HL-60/S4 treated with retinoic acid at 250 ng/mL for 4 days and 3 days (cell line): ENCODE measurements around the gene NAALADL2.

Experiments used
- in situ Hi-C: fragments of 300-500 bp; cut with MboI; formaldehyde crosslinking; loops from 2 replicates; pipeline ENCODE4 v1.7.0; 2022; ENCODE audit warnings: low sequenced_read_pairs

The NAALADL2 gene

DNA sequence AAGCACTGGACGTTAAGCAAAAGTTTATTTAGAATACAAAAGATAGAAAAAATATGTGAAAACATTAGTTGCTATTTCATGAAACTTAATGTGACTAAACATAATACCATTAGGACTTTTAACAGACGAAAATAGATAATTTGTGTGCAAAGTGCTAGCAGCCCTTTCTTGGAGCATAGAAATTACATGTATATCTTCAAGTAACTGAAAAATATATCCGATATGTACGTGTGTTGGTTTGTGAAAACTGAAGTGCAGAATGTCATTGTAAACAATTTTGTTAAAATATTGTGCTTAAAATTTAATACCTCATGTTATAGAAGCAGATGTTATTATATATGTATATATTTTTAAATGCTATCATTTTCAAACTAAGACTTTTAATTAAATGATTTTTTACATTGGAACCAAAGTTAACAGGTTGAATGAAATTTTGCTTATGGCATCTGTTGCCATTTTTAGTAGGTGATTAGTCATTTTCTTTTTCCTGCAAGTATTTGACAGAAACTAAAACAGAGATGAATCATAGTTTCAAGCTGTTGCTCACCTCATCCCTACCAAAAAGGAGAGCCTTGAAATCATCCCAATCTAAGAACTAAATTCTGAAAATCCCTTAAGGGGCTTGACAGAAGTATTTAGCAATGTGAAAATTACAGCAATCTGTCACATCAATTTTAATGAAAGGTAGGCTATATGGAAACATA, 334.8 kb downstream of the NAALADL2 start:
- in situ Hi-C loops = no loop called here

DNA sequence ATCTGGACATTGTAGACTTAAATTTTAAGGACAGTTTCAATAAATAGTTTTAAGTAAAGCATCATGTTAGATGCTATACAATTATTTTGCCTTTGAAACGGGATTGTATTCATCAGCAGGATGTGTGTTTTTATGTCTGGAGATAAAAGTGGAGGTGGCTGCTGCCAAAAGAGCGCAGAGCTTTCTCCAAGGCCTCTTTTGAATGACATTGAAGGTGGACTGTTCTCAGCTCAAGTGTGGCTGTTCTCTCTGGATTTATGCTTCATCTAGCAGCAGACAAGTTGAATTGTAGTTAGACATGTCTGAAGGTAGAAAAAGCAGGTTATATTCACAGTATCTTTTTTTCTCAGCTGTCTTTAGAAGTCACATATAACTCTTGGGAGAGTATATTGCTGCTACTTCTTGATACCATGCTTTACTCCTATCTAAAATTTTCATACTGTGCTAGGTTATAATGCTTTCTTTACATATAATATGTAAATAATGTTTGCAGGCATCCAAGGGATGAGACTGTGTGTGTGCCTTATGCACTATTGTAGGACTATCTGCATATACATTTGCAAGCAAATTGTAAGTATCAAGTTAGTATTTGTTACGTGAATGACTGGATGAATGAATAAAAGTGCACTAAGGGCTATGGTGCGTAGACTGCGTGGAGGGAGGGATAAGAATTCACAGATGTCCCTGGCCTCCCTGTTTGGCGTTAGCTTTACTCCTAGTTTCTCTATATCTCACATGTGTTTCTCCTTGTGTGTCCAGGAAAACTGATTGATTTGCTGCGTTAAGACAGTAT, 340.1 kb downstream of the NAALADL2 start:
- in situ Hi-C loops = no loop called here

DNA sequence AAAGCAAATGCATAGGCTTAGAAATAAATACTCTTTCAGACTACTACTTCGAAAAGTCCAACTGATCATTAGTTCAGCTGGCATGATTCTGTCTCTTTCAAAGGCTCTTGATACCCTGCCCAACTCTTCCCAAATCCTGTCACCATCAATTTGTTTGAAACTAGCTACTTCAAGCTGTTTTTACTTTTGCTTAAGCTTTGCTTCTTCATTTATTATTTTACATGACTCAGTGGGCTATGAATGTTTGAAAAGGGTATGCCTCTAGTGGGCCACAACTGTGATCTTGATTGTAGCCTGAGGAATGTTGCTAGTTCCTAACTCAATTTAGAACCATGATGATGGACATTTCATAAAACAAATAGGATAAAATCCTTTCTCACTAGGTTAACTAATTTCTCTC, 340.8 kb downstream of the NAALADL2 start:
- in situ Hi-C loops = no loop called here

DNA sequence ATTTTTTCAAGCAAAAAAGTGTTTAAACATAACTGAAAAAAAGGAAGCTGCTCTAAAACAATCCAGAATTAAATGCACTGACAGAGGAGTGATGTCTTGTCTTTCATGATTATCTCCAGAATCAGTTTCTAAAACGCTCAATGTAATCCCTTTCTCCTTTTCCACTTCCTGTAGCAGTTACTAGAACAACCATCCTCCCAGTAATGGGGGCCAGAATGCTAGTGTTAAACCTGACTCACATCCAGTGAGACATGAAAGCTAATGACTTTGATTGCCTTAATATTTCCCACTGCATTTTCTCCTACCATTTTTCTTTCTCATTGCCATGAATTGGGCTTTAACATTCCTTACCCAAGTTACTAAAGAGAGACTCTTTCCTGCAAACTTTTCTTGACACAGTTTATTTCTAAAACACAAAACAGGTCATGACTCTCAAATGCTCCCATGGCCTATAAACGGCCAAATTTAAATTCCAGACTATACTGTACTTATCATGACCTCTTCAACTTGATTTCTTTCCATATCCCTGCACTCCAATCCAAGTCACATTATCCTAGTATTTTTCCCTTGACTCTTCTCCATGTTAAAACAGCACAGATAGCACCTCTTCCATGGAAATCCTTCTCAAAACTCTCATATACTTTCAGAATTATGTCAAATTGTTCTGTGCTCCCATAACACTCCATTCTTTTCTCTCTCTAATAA, 341.4 kb downstream of the NAALADL2 start:
- in situ Hi-C loops = no loop called here

DNA sequence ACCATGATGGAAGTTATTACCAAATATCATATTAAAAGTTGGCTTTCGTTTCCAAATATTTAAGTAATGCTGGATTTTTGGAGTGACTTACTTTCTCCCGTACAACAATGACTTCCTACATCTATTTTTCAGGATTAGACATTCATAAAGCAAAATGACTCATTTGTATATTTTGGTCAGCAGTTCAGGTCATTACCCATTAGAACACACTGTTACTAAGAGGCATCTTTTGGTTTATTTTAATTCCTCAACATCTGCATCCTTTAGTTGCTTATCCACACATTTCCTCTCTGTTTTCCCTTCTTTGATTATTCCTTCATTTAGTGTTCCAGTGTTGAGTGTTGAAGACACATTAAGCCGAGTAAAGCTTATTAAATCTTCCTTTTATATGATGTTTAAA, 348.2 kb downstream of the NAALADL2 start:
- in situ Hi-C loops = no loop called here

DNA sequence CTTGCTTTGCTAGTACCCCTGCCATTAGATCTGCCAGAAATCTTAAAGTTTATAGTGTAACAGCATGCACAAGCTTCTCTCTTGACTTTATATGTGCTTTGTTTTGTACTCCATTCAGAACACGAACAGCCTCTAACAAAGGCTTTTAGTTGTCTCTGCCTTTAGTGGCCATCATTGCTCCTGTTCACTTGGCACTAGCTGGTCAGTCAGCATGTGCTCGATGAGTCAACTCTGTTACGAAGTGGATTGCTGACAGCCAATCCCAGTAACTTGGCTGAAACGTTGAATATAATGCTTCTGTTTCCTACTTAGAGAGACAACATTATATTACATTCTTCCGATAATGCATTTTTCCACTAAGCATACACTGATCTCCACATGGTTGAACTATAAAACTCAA, 349.2 kb downstream of the NAALADL2 start:
- in situ Hi-C loops = no loop called here

DNA sequence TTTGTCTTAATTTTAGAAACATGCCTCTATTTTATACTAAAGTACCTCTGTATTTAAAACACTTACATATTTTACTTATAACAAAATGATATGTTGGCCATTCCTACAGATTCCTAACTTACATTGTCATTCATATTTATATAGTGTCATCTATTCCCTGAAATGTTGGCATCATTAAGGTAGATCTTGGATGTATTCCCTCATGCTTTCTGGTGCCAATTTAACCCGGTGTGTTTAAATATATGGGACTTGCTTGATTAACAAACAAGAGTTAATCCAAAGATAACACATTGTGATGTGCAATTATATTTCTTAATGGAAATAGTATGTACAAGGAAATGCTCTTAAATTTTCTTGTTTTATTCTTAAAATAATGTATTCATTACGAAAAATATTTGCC, 352.3 kb downstream of the NAALADL2 start:
- in situ Hi-C loops = no loop called here

DNA sequence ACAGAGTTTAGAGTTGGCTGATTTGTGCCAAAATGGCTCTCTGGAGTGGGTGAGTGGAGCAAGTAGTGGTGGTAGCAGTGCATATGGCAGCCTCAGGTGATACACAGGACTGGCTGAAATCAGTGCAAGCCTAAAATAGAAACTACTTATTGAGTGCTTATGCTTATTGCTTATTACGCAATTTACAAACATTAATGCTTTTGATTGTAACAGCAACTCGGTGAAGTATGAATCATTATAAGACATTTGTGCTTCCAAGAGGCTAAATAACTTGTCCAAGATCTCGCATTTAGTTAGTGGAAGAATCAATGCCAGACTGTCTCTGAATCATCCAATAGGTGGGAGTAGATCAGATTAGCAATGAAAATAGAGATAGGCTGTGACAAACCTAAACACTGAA, 353.8 kb downstream of the NAALADL2 start:
- in situ Hi-C loops = no loop called here

DNA sequence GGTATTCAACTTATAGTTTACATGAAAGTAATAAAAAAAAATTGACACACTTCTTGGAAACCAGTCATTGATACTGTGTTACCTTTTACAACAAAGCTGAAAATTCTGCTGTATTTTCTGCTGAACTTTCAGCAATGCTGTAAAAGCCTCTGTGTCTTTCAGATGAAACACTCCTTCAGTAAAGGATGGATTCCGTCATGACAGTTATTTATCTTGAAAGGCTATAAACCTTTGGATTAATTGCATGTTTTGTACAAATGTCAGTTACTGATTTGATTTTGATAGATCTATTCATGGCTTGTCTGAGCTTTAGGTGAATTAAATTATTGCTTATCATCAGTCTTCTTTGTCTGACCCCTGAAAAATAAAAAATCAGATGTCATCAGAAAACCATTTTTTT, 355.1 kb downstream of the NAALADL2 start:
- in situ Hi-C loops = no loop called here

DNA sequence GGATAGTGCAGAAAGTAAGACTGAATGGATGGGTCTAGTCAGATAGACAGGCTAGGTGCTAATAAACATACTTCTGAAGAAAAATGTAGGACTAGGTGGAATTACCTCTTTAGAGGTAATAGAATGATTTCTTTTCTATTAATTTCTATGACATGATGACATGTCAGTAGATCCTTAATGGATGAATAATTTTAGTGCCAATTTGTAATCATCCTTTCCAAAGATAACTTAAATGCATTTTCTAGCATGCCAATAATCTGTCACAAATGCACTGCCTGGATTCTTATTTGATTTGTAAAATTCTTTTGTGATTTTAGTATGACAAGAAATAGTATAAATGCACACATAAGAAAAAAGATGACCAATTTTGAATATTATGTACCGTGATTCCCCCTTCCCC, 356.7 kb downstream of the NAALADL2 start:
- in situ Hi-C loops = no loop called here

DNA sequence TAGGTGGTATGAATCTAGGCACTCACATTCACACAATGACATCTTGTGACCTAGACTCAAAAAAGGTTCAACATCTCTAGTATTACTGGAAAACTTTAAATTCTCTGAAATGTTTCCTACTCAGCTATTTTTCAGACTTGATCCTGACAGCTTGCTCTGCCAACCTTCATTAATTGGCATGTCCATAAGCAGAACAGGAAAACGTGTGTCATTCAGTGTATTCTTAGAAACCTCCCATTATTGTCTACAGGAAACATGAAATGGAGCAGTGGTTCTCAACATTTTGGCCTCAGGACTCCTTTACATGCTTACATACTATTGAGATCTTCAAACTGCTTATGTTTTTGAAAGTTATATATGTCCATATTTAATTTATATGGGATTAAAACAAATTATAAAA, 363.2 kb downstream of the NAALADL2 start:
- in situ Hi-C loops = no loop called here

DNA sequence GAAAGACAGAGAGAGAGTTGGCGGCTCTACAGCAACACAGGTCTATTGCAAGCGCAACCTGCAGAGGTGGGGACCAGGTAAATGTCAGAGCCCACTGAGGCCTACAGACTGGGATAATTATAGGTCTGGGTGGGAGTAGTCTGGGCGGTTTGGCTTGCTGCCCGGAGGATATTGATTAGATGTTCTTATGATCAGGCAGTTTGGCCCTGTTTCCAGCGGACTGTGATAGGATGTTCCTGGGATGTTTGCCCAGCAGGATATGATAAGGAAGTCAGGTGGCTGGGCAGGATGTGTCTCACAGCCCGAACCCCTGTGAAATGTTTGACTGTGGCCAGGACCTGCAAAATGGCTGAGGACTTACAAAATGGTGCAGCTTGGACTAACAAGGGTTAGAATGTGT, 364.9 kb downstream of the NAALADL2 start:
- in situ Hi-C loops = no loop called here

DNA sequence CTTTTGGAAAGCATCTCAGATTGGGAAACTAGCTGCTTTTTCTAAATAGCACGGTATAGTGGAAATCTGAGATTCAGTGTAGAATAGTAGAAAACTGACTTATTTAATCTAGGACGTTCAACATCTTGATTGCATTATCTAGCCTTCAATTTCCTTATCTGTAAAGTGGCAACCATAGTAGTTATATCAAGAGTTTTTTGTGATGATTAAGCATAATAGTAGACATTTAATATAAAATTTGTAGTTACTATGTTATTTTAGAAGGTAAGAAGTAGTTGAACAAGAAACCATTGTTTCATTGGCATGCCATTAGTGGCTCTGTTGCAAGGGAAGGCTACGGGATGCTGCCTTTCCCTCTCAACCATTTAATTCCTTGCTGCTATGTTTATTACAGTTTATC, 367.3 kb downstream of the NAALADL2 start:
- in situ Hi-C loops = no loop called here

DNA sequence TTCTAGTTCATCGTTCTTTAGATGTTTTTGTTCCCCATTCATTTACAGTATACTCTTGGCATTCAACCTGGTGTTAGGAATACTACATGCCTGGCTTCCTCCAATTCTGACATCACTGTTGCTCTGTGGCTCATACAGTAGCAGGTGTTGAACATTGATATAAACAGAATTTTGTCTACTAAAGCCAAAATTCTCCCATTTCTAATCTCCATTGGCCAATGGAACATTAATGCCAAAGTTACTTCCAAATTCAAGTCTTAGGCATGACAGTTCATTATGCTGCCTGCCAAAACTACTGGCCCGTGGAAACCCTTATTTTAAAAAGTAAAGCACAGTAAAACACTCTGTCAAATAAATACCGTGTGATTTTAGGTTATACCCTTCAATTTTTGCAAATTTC, 368.0 kb downstream of the NAALADL2 start:
- in situ Hi-C loops = no loop called here

DNA sequence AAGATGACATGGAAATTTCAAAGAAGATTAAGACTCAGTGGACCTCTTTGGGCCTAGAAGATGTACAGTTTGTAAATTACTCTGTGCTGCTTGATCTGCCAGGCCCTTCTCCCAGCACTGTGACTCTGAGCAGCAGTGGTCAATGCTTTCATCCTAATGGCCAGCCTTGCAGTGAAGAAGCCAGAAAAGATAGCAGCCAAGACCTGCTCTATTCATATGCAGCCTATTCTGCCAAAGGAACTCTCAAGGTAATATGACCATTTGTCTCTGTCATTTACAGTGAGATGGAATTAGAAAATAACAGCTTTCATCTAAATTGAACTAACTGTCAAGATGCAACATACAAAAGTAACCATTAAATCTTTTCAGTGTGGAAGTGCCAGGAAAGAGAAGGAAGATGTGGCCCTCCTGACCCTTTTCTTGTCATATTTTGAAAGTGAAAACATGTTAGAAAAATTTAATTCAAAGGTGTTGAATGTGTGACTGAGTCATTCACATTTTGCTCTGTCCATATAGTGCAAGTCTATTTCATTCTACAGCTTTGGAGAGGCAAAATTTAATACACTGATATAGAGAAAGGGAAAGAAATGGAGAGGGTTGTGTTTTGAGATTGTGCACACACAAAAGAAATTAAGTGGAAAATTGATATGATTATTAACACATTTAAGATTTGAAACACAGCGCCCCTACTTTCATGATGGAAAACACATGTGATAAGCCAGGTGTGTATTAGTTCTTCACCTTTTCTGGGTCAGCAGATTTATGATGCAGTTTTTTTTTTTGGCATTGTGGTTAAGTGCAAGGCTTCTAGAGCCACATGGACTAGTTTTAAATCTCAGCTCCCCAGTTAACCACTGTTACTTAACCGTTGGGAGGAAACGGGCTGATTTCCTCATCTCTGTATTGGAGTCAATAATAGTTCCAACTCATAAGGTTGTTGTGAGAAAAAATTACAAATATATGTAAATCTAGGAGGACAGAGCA, 375.1 kb downstream of the NAALADL2 start:
- in situ Hi-C loops = no loop called here

DNA sequence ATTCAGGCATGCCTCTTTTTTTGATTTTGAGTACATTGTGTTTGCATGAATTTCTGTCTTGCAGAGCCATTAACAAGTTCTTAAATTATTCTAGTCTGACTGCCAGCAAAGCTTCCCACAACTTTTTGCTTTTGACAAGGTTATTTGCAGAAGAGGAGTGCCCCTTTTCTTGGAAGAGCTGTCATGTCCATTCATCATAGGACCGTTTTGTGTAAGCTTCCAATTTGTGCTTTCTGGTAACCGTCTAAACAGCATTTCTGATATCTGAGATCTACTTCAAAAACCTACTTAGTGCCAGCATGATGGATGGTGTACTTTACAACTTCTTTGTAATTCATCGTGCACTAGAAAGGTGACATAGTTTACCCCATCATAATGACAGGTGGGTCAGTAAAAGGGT, 379.7 kb downstream of the NAALADL2 start:
- in situ Hi-C loops = no loop called here

DNA sequence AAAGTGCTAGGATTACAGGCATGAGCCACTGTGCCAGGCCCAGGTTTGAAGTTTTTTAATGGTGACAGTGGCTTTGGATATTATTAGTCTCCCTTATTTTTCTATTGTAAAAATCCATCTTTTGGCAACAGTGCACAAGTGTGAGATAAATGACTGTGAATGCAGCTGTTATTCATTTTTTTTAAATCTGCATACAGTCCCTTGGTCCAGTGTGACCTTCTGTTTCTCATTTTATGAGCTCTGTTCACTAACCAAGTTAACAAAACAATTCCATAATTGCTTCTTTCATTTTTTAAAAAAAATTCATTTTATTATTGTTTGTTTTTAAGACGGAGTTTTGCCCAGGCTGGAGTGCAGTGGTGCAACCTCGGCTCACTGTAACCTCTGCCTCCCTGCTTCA, 381.8 kb downstream of the NAALADL2 start:
- in situ Hi-C loops = no loop called here

DNA sequence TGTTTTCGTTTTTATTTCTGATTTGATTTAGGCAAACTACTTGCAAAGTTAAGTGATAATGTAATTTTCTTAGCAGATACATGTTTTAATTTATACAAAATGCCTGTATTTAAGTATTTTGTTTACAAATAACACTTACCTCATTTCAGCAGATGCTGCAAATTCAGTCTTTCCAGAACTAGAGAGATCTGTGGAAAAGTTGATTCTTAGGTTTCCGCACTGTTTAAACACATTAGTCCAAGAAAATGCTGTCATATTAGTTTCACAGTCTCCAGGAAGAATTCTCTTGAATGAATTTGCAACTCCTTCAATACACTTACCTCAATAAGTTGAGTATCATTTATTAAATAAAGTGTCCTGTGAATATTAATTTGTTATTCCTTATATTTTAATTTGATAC, 383.1 kb downstream of the NAALADL2 start:
- in situ Hi-C loops = no loop called here

DNA sequence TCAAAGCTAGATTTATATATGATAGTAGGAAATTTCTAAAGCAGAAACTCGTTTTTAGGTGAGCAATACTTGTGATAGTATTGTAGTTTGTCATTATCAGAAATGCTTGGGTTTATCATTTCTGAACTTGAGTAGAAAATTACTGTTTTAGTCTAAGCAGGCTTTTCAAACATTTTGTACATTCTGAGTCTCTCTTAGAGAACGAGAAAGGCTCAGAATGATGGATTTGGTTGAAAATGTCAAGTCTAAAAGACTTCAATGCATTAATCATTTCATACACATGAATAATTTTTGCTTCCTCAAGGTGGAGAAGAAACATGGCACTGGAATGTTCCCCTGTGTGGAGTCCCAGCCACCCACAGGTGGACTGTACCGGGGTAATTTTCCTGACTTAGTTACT, 387.1 kb downstream of the NAALADL2 start:
- in situ Hi-C loops = no loop called here

DNA sequence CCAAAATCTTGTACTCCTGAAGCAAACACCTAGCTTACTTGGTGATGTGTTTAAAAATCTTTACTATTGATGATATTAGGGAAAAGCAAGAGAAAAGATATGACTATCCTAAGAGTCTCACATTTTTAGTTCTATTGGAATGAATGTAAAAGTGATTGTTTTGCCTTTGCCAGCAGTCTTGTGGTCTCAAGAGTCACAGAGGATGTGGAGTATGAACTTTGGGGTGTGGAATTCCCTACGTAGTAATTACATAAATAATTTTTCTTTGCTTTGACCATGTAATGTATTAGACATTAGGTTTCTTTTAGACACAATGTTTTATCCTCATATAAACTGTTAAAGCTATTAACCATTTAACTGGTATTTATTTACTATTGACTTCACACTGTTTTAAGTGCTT, 387.6 kb downstream of the NAALADL2 start:
- in situ Hi-C loops = no loop called here

DNA sequence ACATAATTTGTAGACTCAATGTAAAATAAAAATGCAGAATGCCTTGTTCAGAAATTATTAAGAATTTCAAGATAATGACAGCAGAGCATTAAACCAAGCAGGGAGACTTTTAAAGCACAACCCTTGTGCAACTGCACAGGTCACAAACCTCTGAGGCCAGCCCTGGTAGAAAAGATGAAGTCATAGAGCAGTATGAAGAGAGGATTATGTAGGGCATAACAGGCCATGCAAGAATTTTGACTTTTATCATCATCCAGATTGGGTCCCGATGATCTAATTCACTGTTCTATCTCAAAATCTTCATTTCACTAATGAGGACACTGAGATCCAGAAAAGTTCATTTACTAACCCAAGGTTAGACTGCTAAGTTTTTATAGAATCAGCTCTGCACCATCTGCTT, 388.5 kb downstream of the NAALADL2 start:
- in situ Hi-C loops = no loop called here
